Activated T-cell treated with anti-CD3 and anti-CD28 coated beads for 48 hours (primary cell): ENCODE measurements around the gene ZBTB20.

ENCODE experiments used
- DNase-seq: peaks from one replicate; pipeline ENCODE4 v3.0.0-alpha.2; 2020; ENCODE audit warnings: low read depth

The ZBTB20 gene

DNA sequence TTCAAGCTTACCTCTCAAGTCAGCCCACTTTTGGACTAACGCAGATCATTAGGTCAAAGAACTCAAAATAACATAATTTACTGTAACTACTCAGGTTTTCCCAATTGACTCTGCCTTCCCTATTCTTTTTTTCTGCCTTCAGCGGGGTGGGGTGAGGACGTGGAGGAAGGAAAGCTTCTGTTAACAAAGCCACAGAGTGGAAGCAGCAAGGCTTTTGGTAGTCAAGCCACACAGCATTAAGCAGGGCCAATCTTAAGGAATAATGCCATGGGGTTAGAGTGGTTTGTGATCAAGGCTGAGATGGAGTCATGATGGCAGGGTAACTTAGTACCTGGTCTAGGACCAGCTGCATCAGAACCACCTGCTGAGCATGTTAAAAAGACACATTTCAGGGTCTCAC is 575.7 kb downstream of the ZBTB20 start:
- DNase-seq = no peak

DNA sequence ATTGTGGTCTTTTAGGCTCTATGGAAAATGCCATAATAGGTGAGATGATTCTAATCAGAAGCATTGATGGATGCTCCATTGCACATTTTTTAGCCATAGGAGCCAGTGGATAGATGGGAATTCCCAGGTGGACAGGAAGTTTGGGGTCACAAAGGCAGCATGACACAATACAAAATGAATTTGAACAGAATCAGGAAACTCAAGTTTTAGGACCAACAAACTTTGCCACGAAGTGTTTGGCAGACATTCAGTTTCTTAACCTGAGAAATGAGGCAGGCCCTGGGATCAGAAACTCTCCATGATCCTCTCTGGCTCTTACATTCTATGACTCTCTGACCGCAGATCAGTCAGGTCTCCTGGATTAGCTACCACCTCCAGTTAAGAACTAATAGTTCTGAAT is 577.9 kb downstream of the ZBTB20 start:
- no peak for DNase-seq

DNA sequence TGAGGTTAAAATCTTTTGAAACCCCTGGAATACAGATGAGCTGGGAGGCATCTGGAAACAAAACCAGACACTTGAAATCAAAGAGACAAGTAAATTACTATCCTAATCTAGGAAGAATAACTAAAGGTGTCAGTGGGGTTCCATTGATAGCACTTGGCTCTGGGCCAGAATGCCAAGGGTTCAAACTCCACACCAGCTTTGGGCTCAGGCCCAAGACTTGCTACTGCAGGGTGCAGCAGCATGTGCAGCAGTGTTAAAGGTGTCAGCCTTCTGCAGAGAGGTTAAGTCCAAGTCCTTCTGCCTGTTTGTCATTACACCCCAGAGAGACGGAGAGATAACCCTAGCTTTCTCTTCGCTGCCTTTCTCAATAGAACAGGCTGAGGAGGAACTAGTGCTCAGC is 579.3 kb downstream of the ZBTB20 start:
- DNase-seq = no peak

DNA sequence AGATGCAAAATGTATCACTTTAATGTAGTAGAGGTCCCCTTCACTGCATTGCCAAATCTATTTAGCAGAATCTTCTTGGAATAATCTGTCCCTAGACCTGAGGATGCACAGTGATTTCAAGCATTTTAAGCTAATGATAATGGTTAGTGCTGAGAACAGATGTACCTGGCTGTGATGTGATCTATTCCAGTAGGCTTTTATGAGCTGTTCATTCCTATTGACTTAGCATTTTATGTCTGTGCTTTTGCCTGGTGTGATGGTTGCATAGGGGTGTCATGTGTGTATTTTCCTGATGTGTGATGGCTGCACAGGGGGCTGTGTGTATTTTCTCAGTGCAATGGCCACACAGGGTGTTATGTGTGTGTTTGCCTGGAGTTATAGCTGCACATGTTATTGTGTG is 580.3 kb downstream of the ZBTB20 start:
- no peak for DNase-seq

DNA sequence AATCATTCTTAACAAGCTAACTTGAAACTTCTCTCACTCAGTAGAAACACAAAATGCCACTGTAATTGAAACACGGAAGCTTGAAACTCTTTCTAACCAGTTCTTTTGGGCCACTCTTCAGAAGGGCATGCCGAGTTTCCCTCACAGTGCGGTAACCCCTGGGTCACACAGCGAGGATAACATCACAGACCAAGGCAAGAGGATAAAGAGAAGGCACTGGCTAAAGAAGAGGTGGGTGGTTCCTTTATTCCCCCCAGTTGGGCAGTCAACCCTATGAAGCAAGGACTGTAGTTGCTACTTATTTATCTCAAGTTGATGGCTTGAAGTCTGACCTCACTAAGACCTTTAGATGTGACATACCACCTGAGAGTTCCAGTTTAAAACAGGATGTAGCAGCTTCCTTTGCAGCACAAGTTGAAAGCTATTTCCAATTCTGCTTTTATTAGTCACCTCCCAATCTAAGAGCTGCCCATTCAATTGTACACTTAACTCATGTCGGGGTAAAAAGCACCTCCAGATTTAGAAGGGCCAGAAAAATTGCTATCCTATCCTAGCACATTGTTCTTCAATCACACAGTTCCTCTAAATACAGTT is 580.8 kb downstream of the ZBTB20 start:
- no peak for DNase-seq

DNA sequence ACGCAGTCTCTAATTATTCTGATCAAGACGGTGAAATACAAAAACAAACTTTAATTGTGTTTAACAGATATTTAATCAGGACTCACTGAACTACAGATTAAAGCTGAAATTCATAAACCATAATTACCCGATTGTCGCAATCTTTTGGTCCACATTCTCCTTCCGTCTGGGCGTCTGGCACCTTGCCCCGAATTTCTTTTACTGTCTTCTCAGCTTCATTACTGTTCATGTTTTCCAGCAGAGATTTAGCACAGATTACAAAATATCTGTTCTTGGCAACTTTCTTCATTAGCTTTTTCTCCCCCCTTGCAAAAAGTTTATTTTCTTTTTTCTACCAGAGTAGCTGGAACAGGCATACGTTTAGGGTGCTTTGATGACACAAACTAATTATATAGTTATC is 581.9 kb downstream of the ZBTB20 start:
- no peak for DNase-seq

DNA sequence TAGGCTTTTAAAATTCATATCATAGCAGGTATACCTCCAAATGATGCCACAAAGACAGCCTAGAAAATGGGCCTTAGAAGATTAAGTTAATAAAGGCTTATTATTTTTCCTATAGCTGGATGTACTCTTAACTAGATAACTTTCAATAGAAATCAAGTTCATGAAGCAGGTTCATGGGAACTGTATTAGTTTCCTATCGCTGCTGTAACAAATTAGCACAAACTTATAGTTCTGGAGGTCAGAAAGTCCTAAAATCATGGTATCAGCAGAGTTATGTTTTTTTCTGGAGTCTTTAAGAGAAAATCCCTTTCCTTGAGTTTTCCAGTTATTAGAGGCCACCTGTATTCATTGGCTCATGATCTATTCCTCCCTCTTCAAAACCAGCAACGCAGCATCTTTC is 583.4 kb downstream of the ZBTB20 start:
- no peak for DNase-seq

DNA sequence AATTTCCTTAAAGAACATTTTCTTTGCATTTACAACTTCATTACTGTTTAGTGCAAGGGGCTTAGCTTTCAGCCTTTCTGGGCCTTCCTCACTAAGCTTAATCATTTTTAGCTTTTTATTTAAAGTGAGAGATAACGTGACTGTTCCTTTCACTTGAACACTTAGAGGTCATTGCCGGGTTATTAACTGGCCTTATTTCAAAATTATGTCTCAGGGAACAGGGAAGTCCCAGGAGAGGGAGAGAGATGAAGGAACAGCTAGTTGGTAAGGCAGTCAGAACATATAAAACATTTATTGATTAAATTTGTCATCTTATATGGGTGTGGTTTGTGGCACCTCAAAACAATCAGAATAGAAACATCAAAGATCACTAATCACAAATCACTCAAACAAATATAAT is 584.5 kb downstream of the ZBTB20 start:
- no peak for DNase-seq

DNA sequence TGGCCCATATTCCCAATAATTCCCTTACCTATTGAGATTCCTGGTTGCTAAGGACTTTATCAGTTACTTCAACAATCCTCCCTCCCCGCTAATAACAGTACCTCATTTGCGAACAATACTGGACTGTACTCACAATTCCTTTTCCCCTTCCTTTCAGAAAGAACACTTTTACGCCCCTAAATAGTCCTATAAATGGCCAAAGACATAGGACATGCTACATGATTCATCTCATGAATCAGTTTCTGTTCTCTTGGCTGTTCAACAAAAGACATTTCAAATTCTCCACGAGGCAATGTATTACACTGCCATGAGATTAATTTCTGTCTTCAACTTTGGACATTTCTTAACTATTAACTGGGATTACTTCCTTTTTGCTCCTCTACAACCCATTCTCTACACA is 588.8 kb downstream of the ZBTB20 start:
- no peak for DNase-seq

DNA sequence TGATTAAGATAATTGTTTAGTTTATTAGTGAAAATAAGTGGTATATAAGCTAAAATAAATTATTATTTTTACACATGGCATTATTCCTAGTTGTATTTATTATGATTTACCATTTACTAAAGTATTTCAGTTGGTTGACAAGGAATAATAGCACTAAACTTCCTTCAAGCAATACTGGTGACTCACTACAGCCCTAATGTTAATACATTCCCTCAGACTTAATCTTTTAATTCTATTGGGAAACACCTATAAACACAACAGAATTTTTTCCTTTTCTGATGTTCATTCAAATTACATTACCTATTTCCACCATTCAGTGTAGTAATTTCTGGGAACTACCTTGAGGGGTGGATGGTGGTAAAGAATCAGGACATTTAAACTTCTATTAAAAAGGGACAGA is 589.3 kb downstream of the ZBTB20 start:
- DNase-seq = no peak

DNA sequence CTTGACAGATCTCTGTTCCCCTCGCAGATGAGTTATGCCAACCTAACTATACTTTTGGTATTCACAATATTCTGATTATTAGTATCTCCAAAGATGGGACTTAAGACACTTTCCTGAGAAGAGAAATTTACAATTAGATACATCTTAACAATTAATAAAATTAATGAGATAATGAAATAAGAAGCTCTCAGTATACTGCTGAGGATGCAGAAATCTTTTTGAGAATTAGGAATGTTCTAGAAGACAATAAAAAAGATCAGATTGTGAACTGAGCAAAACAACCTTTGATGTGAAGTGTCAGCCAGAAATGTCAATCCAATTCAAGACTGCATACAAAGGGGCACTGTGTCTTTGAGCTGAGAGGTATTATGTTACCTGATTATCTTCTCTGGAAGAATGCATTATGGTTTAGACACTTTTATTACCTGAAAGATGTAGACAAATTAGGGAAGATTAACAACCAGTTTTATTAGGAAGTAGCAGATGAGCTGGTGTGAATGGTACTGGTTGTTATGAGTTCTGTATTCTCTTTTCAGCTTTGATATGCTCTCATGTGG is 590.4 kb downstream of the ZBTB20 start:
- DNase-seq = no peak

DNA sequence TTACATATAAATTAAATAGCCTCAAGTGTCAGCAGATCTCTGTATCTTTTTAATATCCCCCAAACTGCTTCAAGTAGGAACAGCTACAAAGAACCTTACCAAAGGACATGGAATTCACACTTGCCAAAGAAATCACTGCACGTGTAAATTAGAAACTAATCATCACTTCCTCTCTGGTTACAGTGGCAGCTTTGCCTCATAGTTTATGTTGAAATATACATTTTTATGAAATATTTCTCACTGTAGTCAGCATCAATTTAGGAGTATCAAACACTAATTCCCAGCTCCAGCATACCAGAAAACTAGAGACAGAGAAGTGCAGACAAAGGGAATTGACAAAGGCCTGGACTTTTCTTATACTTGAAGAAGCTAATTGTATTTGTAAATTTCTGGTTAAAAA is 592.4 kb downstream of the ZBTB20 start:
- DNase-seq = no peak

DNA sequence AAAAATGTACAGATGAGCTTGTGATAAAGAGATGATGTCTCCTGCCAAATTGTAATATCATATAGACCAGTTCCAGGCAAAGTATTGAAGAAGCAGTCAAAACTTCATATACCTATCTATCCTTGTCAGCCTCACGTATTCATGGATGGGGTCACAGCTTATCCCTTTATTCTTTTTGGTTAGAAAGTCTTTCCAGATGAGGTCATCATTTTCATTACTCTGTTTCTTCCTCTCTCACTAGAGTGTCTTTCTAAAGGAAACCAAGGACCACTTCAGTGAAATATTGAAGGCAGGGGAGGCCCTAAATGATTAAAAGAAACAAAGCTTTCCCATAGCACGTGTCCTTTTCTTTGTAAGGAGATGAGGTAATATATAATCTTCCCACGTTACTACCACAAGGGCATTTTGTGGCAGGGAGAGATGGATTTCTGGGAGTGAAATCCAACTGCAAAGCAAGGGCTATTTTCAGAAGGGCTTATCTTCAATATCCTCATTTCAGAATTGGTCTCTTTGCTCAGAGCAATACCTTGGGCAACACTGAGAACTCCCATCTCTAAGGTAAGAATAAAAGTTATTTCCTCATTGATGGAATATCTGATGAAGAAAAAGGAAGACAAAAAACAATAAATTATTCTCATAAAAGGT is 593.0 kb downstream of the ZBTB20 start:
- DNase-seq = no peak

DNA sequence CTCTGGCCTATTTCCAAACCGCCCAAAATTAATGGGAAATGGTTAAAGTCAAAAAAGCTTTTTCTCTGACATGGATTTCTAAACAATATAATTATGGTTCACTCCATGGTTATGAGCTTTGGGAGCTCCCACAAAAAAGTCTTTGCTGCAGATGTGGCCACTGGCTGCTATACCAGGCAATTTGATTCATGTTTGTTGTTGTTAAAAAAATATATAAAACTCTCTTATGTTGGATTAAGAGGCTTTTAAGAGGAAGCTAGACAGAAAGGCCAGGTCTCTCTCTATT is 594.6 kb downstream of the ZBTB20 start:
- no peak for DNase-seq

DNA sequence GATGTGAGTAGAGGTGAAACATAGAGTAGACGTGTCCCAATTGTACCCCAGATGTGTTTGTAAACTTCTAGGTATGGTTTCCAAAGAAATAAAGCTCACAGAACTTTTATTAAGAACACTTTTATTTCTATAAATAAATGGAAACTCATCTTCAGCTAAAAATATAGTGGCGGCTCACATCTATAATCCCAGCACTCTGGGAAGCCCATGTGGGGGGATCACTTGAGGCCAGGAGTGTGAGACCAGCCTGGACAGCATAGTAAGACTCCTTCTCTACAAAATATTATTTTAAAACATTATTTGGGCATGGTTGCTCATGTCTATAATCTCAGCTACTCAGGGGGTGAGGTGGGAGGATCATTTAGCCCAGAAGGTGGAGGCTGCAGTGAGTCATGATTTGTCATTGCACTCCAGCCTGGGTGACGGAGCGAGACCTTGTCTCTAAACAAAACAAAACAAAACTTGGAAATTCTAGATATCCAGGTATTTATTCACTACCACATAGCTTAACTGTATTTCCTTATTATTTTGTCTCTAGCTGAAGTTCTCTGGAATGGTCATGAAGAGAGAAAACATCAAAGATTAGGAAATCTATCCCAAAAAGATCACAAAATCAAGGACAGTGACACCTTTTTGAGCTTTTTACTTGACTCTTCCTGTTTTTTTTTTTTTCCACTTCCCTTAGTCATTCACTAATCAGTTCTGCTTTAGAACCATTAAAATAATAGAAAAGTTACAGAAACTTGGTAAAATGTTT is 595.1 kb downstream of the ZBTB20 start:
- no peak for DNase-seq

DNA sequence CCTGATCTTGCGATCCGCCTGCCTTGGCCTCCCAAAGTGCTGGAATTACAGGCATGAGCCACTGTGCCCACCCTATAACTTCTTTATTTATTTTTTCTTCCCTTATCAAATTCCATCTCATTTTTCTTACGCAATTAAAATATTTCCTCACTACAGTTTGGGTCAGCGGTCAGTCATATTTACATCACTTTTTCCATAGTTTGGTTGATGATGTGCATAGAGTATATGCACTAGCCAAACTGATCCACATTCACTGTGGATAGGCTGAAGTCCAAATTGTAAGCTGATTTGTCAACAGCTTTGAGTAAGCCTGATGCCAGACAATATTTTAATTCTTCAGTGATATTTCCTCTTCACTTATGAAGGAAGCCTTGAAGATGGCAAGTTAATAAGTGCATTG is 596.9 kb downstream of the ZBTB20 start:
- no peak for DNase-seq

DNA sequence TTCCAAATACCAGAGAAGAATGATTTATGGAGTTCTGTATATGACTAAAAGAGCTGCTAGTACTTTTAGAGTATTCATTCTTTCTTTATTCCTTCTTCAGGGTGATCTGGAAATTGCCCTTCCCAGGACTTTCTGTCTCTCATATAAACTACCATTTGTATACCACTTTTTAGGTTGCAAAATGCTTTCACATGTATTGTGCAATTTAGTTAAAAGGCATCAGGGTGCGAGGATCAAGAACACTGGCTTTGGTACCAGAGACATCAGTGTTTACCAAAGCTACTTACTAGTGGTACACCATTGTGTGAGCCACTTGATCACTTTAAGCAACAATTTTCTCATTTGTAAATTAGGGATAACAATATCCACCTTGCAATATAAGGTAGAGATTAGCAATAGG is 601.9 kb downstream of the ZBTB20 start:
- no peak for DNase-seq

DNA sequence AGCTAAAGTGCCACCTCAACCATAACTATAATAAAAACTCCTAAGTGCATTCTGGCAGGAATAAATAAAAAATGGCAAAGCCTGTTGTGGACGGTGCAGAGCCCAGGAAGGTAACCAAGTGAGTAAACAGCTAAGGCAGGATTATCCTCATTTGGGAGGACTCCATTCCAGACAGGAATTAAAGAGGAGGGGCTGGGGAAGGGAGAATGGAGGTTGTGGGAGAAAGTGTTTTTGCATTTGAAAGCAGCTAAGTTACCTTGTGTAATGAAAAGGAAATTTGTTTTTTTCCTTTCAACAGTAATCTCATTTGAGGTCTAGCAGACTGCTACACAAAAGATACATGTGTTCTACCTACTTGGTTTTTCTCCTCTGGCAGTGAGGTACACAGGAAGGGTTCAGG is 604.7 kb downstream of the ZBTB20 start:
- DNase-seq = no peak

DNA sequence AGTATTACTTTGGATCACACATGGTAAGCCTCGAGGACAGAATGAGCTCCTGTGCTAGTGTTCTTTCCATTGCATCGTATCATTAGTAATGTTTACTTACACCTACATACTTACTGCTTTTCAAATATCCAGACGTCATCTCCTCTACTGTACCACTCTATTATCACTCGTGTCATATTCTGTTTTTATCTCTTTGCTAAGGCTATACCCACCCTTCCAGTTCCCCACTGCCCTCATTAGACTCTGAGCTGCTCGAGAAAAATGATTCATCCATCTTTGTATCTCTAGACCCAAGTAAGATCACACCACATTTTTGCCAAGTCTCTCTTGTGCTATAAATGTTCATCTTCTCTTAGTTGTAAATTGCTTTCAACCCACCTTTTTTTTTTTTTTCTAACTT is 607.6 kb downstream of the ZBTB20 start:
- no peak for DNase-seq

DNA sequence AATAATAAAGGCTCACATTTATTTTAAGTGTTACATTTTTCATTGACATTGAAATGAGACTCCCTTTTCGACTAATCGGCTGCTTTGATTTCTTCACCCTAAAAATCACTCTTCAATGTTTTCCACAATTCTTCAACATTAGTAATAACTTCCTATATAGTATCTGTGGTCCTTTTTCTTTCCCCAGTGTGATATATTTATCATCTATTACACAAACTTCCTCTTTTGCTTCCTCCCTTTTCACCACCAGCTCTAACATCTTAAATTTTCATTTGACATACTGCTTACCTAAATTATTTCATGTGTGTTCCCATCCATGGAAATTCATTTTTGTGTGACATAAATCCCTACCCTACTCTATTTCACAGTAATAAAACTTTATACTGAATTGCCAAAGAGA is 608.9 kb downstream of the ZBTB20 start:
- no peak for DNase-seq

DNA sequence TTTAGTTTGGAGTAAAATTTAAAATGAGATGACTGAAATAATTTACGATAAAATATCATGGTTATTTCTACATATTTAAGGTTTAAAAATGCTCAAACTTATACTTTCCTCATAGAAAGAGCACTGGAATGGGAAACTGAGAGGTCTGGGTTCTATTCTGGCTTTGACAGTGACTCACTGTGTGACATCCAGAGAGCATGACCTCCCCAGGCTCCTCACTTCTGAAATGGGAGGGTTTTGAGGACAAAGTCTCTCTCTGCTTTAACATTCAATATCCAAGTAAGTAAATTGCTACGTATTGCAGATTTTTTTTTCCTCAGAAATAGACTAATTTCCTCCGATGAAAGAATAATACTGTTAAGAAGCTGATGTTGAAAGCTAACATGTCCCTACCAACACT is 618.6 kb downstream of the ZBTB20 start:
- no peak for DNase-seq

DNA sequence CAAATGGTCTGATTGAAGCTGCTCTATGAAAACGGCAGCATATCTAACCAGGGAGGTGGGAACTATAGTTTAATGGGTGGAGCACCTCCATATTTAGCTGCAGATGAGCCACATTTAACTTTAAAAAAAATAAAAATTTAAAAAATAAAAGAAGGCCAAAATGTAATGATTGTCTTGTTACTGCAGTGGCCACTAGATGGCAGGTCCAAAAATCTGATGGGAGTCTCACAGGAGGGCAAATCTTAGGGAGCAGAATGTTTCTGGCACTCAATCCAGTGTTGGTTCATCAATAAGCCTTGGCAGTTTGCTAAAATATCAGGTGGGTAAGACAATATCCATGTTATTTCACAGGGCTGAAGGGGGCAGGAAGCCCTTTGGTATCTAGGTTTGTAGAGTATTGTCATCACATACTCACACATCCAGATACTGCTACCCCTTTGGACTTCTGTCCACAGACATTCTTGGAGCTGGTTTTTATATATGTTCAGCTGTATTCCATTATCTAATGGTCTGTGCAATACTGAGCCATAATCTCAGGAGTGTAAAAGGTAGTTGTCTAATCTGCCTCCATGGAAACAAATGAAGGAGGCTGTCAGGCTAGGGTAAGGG is 619.9 kb downstream of the ZBTB20 start:
- DNase-seq = no peak

DNA sequence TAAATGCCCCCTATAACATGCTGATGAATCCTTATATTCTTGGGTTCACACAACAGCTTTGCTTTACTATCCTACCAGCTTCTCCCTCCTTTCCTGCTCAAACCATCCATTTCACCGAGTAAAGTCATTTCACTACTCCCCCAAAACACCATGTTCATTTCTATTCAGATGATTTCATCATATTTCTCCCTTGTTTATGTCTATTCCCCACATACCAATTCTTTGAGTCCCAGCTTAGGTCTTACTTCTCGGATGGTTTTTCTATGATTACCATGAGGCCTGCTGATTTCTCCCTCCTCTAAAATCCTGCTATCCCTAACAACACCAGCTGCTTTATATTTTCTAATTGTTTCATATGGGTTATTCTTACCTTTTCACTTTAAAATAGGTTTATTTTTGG is 621.8 kb downstream of the ZBTB20 start:
- no peak for DNase-seq
